Hematopoietic multipotent progenitor cell treated with erythropoietin and hydrocortisone succinate and interleukin-3 and kit ligand, for 17 days (in vitro differentiated cells): ENCODE results near the gene UCHL5.
"Not testable (repeated sequence)": the region's sequence is repeated elsewhere in the genome, so short reads cannot be mapped to it uniquely, and the experiment has no call there.

Experiments
- DNase-seq: peaks from one replicate; pipeline ENCODE4 v3.0.0-alpha.2; 2015; ENCODE audit warnings: low spot score

UCHL5 gene

GRCh38 chr1:193011406-193011805 is 47.8 kb downstream of the UCHL5 start:
- DNase-seq: no peak

- DNase-seq: no peak
Observed at GRCh38 chr1:193009501-193009900, 49.7 kb downstream of the UCHL5 start.

GRCh38 chr1:193005785-193006184 is 53.4 kb downstream of the UCHL5 start:
- no peak for DNase-seq

GRCh38 chr1:192998536-192998935 is 60.6 kb downstream of the UCHL5 start:
- DNase-seq: no peak

- DNase-seq: no peak
Observed at GRCh38 chr1:192994141-192994540, 65.0 kb downstream of the UCHL5 start.

- no peak for DNase-seq
Observed at GRCh38 chr1:192993426-192994085, 65.6 kb downstream of the UCHL5 start.

- not testable (repeated sequence) for DNase-seq
Observed at GRCh38 chr1:192986748-192987334, 72.3 kb downstream of the UCHL5 start.

GRCh38 chr1:192986110-192986747 is 72.9 kb downstream of the UCHL5 start:
- DNase-seq: peak; percentile 27

- no peak for DNase-seq
Observed at GRCh38 chr1:192984080-192984479, 75.1 kb downstream of the UCHL5 start.

- DNase-seq: no peak
Observed at GRCh38 chr1:192983349-192983980, 75.7 kb downstream of the UCHL5 start.

- no peak for DNase-seq
Observed at GRCh38 chr1:192980856-192981255, 78.3 kb downstream of the UCHL5 start.

GRCh38 chr1:192980334-192980733 is 78.8 kb downstream of the UCHL5 start:
- not testable (repeated sequence) for DNase-seq

GRCh38 chr1:192979542-192979941 is 79.6 kb downstream of the UCHL5 start:
- DNase-seq: no peak

- DNase-seq: no peak
Observed at GRCh38 chr1:192978195-192978710, 80.9 kb downstream of the UCHL5 start.

- no peak for DNase-seq
Observed at GRCh38 chr1:192977089-192977706, 82.0 kb downstream of the UCHL5 start.

GRCh38 chr1:192976576-192976975 is 82.6 kb downstream of the UCHL5 start:
- DNase-seq: no peak

GRCh38 chr1:192974701-192975100 is 84.5 kb downstream of the UCHL5 start:
- DNase-seq: no peak

GRCh38 chr1:192973988-192974387 is 85.2 kb downstream of the UCHL5 start:
- DNase-seq: no peak

- DNase-seq: no peak
Observed at GRCh38 chr1:192973202-192973601, 86.0 kb downstream of the UCHL5 start.

GRCh38 chr1:192969091-192969490 is 90.1 kb downstream of the UCHL5 start:
- no peak for DNase-seq

- DNase-seq: no peak
Observed at GRCh38 chr1:192968323-192968722, 90.8 kb downstream of the UCHL5 start.

GRCh38 chr1:192967901-192968300 is 91.3 kb downstream of the UCHL5 start:
- no peak for DNase-seq
